IPS-NIHi11 (cell line): ENCODE measurements around the gene MYL12A.

Source experiments
- DNase-seq: peaks from one replicate; pipeline ENCODE4 v3.0.0; 2012; ENCODE audit warnings: mixed read lengths, low spot score

Gene MYL12A

GRCh38 chr18:3283253-3283863 lies 35.8 kb downstream of the MYL12A start:
- no peak for DNase-seq

DNA sequence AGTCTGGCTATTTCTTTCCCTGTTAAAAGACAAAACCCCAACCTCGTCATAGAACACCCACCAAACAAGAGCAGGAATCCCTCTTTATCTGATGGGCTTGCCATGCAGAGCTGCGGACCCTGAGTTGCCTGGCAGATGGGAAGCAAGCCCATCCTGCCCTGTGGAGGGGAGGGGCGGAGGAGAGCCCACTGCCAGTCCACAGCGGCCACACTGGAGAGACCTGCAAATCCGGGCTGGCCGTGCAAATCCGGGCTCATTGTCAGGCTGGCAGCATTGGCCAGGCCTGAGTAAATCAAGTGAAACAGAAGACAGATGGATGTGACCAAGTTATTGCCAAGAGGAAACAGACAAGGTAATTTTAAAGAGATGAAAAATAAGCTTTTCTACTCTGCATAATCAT lies 36.3 kb downstream of the MYL12A start:
- no peak for DNase-seq

DNA sequence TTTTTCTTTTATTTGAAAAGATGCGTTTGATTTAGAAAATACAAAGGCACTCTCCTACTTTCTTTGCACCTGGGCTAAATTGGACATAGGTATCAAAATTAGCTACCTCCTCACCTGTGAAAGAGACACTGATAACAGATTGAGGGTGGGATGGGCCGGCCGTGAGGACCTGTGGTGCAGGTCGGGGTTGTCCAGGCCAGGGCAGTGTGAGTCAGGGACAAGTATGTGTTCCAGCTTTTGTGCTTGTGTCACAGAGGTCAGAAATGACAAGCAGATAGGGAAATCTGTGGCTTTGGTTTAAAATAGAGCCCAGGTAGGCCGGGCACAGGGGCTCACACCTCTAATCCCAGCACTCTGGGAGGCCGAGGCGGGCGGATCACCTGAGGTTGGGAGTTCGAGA lies 36.9 kb downstream of the MYL12A start:
- DNase-seq, result no peak

DNA sequence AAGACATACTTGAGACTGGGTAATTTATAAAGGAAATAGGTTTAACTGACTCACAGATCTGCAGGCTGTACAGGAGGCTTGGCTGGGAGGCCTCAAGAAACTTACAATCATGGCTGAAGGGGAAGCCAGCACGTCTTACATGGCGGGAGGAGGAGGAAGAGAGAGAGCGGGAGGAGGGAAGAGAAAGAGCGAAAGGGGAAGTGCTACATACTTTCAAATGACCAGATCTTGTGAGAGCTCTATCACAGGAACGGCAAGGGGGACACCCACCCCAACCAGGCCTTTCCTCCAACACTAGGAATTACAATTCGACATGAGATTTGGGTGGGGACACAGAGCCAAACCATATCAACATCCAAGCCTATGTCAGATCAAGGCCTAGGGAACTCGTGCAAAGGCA lies 38.6 kb downstream of the MYL12A start:
- DNase-seq, result no peak

- DNase-seq, result no peak
Observed at GRCh38 chr18:3293196-3293951, 45.8 kb downstream of the MYL12A start.

DNA sequence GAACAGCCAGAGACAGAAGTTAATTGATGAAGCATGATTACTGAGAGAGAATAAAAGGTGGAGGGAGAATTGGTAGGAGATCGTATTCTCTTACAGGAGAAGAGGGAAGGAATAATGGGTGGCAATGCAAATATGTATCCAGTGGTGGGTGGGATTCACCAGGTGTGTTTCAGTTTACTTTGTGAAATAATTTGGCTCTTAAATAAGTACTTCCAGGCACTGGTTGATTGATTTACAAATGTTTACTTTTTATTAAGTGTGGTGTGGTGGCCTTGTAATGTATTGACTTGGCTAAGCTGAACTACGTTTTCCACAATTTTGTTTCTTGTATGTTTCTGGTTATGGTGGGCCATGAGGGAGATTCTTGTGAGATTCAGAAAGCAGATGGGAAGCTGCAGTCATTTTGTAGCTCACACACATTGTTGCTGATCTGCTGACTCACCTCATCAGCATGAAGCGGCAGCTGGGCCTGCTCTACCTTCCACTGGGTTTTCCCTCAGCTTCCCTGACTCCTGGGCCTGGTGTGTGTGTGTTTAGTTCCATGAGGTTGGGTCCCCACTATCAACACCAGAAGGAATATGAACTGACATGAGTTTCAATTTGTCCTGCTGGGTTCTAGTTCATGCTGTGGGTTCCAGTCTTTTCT lies 47.0 kb downstream of the MYL12A start:
- DNase-seq, result no peak

GRCh38 chr18:3297025-3297984 lies 49.7 kb downstream of the MYL12A start:
- peak; percentile 84 for DNase-seq

GRCh38 chr18:3304832-3305231 lies 57.2 kb downstream of the MYL12A start:
- no peak for DNase-seq

DNA sequence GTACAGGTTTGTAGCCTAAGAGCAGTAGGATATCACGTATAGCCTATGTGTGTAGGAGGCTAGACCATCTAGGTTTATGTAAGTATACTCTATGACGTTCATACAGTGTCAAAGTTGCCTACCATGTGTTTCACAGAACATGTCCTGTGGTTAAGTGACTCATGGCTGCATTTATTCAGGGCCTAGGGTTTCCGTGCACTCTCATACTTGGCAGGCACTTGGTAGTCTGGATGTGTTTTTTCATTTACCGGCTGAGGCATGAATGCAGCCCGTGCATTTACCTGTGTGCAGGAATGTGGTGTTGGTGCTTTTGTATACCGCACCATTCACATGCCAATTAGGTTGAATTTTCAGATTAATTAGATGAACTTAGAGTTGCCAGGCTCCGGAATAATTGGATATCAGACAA lies 57.8 kb downstream of the MYL12A start:
- DNase-seq, result no peak
